CD14-positive monocyte (primary cell): ENCODE results near the gene FLRT1. TPM values are rescaled to one million over a fixed set of nuclear protein-coding genes. Genes with fewer than 3 reads are reported as not detected.

Experiments
- DNase-seq, 3 donors: peaks; one replicate each; pipeline ENCODE4 v3.0.0-alpha.2; 2011 to 2022
- H2AFZ ChIP-seq: 2 replicates; pipeline ENCODE4 v1.6.0; 2012; ENCODE audit warnings: mild to moderate bottlenecking, low read depth, low read length, inconsistent platforms; ENCODE audit not compliant: insufficient read depth, poor library complexity, severe bottlenecking
- H3K27ac ChIP-seq, 2 donors: 1 replicate in 1 of 2; 2 replicates in 1 of 2; pipeline ENCODE4 v1.5.1; 2012 to 2013; ENCODE audit warnings: low read length in 2 of 2, control low read depth in 1 of 2, inconsistent platforms in 1 of 2, low read depth in 1 of 2, mild to moderate bottlenecking in 1 of 2
- H3K27me3 ChIP-seq, 2 donors: one replicate each; pipeline versions ENCODE4 v1.6.0 to v1.6.1; 2011 to 2013; ENCODE audit warnings: low read length in 2 of 2; ENCODE audit not compliant: control insufficient read depth in 2 of 2, insufficient read depth in 2 of 2
- H3K36me3 ChIP-seq, 2 donors: replicated peaks in 1 of 2; 1 replicate in 1 of 2; 2 replicates in 1 of 2; pipeline versions ENCODE4 v1.5.1 to v1.6.1; 2012 to 2013; ENCODE audit warnings: low read length in 2 of 2, control low read depth in 1 of 2, inconsistent platforms in 1 of 2, mild to moderate bottlenecking in 1 of 2; ENCODE audit not compliant: insufficient read depth in 2 of 2, control insufficient read depth in 1 of 2
- H3K4me1 ChIP-seq, 2 donors: 1 replicate in 1 of 2; 2 replicates in 1 of 2; pipeline versions ENCODE4 v1.5.1 to v1.6.1; 2012 to 2013; ENCODE audit warnings: low read length in 2 of 2, control low read depth in 1 of 2, inconsistent platforms in 1 of 2, mild to moderate bottlenecking in 1 of 2, moderate library complexity in 1 of 2; ENCODE audit not compliant: insufficient read depth in 2 of 2, control insufficient read depth in 1 of 2
- H3K4me2 ChIP-seq: replicated peaks from 2 replicates; pipeline ENCODE3; 2012; ENCODE audit warnings: low read length, moderate library complexity, mild to moderate bottlenecking; ENCODE audit not compliant: poor library complexity, severe bottlenecking; ENCODE audit errors: extremely low read depth
- H3K4me3 ChIP-seq, 3 experiments: fragments of 200-600 bp in 1 of 3; sonication (generic) in 1 of 3; replicated peaks in 1 of 3; 1 replicate in 2 of 3; 2 replicates in 1 of 3; pipeline ENCODE4 v1.5.1; 2011 to 2013; ENCODE audit warnings: low read length in 3 of 3, mild to moderate bottlenecking in 3 of 3, control low read depth in 2 of 3, low read depth in 2 of 3, inconsistent platforms in 1 of 3, moderate library complexity in 1 of 3
- H3K79me2 ChIP-seq: 2 replicates; pipeline ENCODE4 v1.6.0; 2012; ENCODE audit warnings: mild to moderate bottlenecking, control low read depth, inconsistent platforms, low read length, moderate library complexity; ENCODE audit not compliant: insufficient read depth
- H3K9ac ChIP-seq: 2 replicates; pipeline ENCODE4 v1.6.0; 2017; ENCODE audit warnings: low read length, mild to moderate bottlenecking; ENCODE audit not compliant: insufficient read depth, poor library complexity, severe bottlenecking
- H3K9me3 ChIP-seq, 2 donors: replicated peaks in 1 of 2; 1 replicate in 1 of 2; 2 replicates in 1 of 2; pipeline versions ENCODE4 v1.5.1 to v1.6.1; 2012 to 2013; ENCODE audit warnings: low read length in 2 of 2, control low read depth in 1 of 2; ENCODE audit not compliant: control insufficient read depth in 1 of 2, insufficient read depth in 1 of 2
- H4K20me1 ChIP-seq: 2 replicates; pipeline ENCODE4 v1.6.0; 2012; ENCODE audit warnings: mild to moderate bottlenecking, low read length, control low read depth, moderate library complexity; ENCODE audit not compliant: insufficient read depth
- H3K27ac Mint-ChIP-seq, 7 donors: one replicate each; pipeline ENCODE4 v1.8.0; 2020; ENCODE audit warnings: mild to moderate bottlenecking in 7 of 7, mixed read lengths in 7 of 7, moderate library complexity in 6 of 7, inconsistent platforms in 2 of 7
- H3K27me3 Mint-ChIP-seq, 3 donors: one replicate each; pipeline ENCODE4 v1.8.0; 2021 to 2022; ENCODE audit warnings: low read depth in 3 of 3, mild to moderate bottlenecking in 3 of 3, mixed read lengths in 3 of 3, moderate library complexity in 3 of 3, inconsistent platforms in 1 of 3
- H3K36me3 Mint-ChIP-seq, 2 donors: one replicate each; pipeline ENCODE4 v1.8.0; 2020; ENCODE audit warnings: mixed read lengths in 2 of 2, inconsistent platforms in 1 of 2, mild to moderate bottlenecking in 1 of 2
- H3K4me1 Mint-ChIP-seq: one replicate; pipeline ENCODE4 v1.8.0; 2020; ENCODE audit warnings: mild to moderate bottlenecking, mixed read lengths
- H3K4me3 Mint-ChIP-seq, 2 donors: one replicate each; pipeline ENCODE4 v1.8.0; 2020; ENCODE audit warnings: mild to moderate bottlenecking in 2 of 2, mixed read lengths in 2 of 2, moderate library complexity in 1 of 2
- H3K9me3 Mint-ChIP-seq, 7 donors: one replicate each; pipeline ENCODE4 v1.8.0; 2020 to 2022; ENCODE audit warnings: mixed read lengths in 7 of 7, mild to moderate bottlenecking in 6 of 7, moderate library complexity in 6 of 7, inconsistent platforms in 2 of 7
- CTCF ChIP-seq: fragments of 200-600 bp; IDR thresholded peaks from one replicate; pipeline ENCODE4 v1.8.0; 2022; ENCODE audit warnings: antibody characterized with exemption, mild to moderate bottlenecking
- WGBS: methylation state at CpG from one replicate; pipeline ENCODE4 v1.1.5; 2013; ENCODE audit warnings: missing lambda C conversion rate; ENCODE audit not compliant: insufficient coverage; 5-methylcytosine and 5-hydroxymethylcytosine counted together
- intact Hi-C, 2 donors: fragments of 100-400 bp; cut with micrococcal nuclease; formaldehyde crosslinking; loops; one replicate each; pipeline versions ENCODE4 v1.15.0 to v1.15.1; 2023
- polyA plus RNA-seq, 3 donors: library from polyadenylated mRNA; depleted of rRNA in 1 of 3; unstranded in 2 of 3; stranded (reverse) in 1 of 3; fragments of 300-500 nt in 2 of 3; fragments of >200 nt in 1 of 3; fragmentation: Illumina TruSeq in 2 of 3; gene quantifications; 1 replicate in 2 of 3; 2 replicates in 1 of 3; pipeline ENCODE4 v1.2.3, GENCODE V29; 2012 to 2021

The FLRT1 gene
- polyA plus RNA-seq, 3 donors = not detected

- no peak overlapping the region for H3K9ac ChIP-seq
- H3K4me3 Mint-ChIP-seq = no peak overlapping the region
- H3K36me3 ChIP-seq = no peaks in the 10 kb centered on the region
- peaks cover 11 to 14% of the 10 kb centered on the region in 2 donors for H3K4me1 ChIP-seq
- H3K4me3 ChIP-seq = no peak overlapping the region
- H3K79me2 ChIP-seq = no peaks in the 10 kb centered on the region
- 95% methylated on average over 14 of the region's 17 CpGs for WGBS
- peaks cover 0 to 3% of the 10 kb centered on the region in 2 donors for H3K36me3 Mint-ChIP-seq
- H4K20me1 ChIP-seq = no peaks in the 10 kb centered on the region
- H3K27ac ChIP-seq = no peak overlapping the region
- peaks cover 11 to 28% of the 10 kb centered on the region in 2 donors for H3K27me3 ChIP-seq
- peaks cover 11% of the 10 kb centered on the region for H3K4me1 Mint-ChIP-seq
- no peak overlapping the region for H2AFZ ChIP-seq
- intact Hi-C loops = no loop called here
- no peak overlapping the region for H3K4me2 ChIP-seq
- no peak for DNase-seq
- peaks cover 0 to 6% (median 0%) of the 10 kb centered on the region in 7 donors for H3K9me3 Mint-ChIP-seq
- no peak for TF ChIP-seq CTCF
- H3K27me3 Mint-ChIP-seq = peaks cover 27 to 40% (median 27%) of the 10 kb centered on the region in 3 donors
- no peak overlapping the region for H3K27ac Mint-ChIP-seq
- H3K9me3 ChIP-seq = peaks cover 0 to 5% of the 10 kb centered on the region in 2 donors
Measured at GRCh38 chr11:64064374-64065140, 28.8 kb downstream of the FLRT1 start.

DNA sequence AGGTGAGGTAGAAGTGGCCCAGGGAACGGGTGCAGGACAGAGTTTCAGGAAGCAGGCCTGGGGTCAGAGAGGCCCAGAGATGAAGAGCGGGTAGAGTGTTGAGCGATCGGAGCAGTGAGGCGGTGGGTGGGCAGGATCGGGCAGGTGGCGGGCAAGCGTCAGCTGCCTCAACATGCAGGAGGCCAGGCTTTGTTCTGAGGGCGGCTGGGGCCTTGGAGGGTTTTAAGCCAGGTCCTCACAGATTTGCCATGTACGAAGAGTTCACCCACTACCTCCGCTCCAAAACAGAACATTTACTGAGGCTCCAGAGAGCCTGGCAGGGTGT lies 29.4 kb downstream of the FLRT1 start:
- no peak for TF ChIP-seq CTCF
- 95% methylated on average over 11 of the region's 11 CpGs for WGBS
- H3K27ac Mint-ChIP-seq = no peak overlapping the region

More for the DNA sequence above, 29.4 kb downstream of the FLRT1 start:
- Histone ChIP-seq H3K27ac (no peak overlapping the region), H3K4me1 (peaks cover 11 to 13% of the 10 kb centered on the region in 2 donors), H2AFZ (no peak overlapping the region), H3K4me3 (no peak overlapping the region), H3K9ac (no peak overlapping the region), H4K20me1 (no peaks in the 10 kb centered on the region), H3K27me3 (peaks cover 11 to 22% of the 10 kb centered on the region in 2 donors), H3K9me3 (peaks cover 0 to 5% of the 10 kb centered on the region in 2 donors), H3K4me2 (no peak overlapping the region), H3K36me3 (no peaks in the 10 kb centered on the region), H3K79me2 (no peaks in the 10 kb centered on the region)
- Mint-ChIP-seq H3K27me3 (peaks cover 22 to 34% (median 25%) of the 10 kb centered on the region in 3 donors), H3K4me3 (no peak overlapping the region), H3K36me3 (peaks cover 0 to 3% of the 10 kb centered on the region in 2 donors), H3K9me3 (peaks cover 0 to 6% (median 0%) of the 10 kb centered on the region in 7 donors), H3K4me1 (peaks cover 11% of the 10 kb centered on the region)
- intact Hi-C loops = no loop called here
- DNase-seq = no peak
